T-cell (primary cell): Measurements from ENCODE around the gene PDE7B. TPM values are rescaled to one million over a fixed set of nuclear protein-coding genes. Genes with fewer than 3 reads are reported as not detected.

Source experiments
- ATAC-seq, 4 experiments: fragments of 200-7000 bp in 3 of 4; fragments of 150-1000 bp in 1 of 4; cut with Tn5 transposase; replicated peaks in 1 of 4; 1 replicate in 3 of 4; 2 replicates in 1 of 4; pipeline ENCODE4 v1.10.0; 2021; ENCODE audit warnings: moderate library complexity in 3 of 4, mild to moderate bottlenecking in 2 of 4, moderate number of reproducible peaks in 1 of 4
- CTCF ChIA-PET, 2 donors: fragments of 300-600 bp; sonication (Branson Sonifier 250); formaldehyde crosslinking; loops; one replicate each; lab custom pipeline; 2022; ENCODE audit warnings: antibody characterized with exemption in 2 of 2; lab: Charles Lee
- POLR2A ChIA-PET, 2 donors: fragments of 300-600 bp; sonication (Branson Sonifier 250); formaldehyde crosslinking; loops; one replicate each; lab custom pipeline; 2022; ENCODE audit warnings: antibody characterized with exemption in 2 of 2; lab: Charles Lee
- DNase-seq, 35 experiments: peaks; one replicate each; pipeline versions ENCODE4 v3.0.0 to v3.0.0-alpha.2; 2013 to 2023
- H3K27ac ChIP-seq: one replicate; pipeline ENCODE4 v1.5.1; 2013; ENCODE audit warnings: low read length
- H3K27me3 ChIP-seq, 2 experiments: replicated peaks in 1 of 2; 1 replicate in 1 of 2; 2 replicates in 1 of 2; pipeline versions ENCODE4 v1.6.1 to v1.7.0; 2013; ENCODE audit warnings: low read length in 1 of 2, mixed read lengths in 1 of 2; ENCODE audit not compliant: control insufficient read depth in 2 of 2, insufficient read depth in 2 of 2; ENCODE audit errors: extremely low read depth in 1 of 2
- H3K36me3 ChIP-seq, 2 donors: 1 replicate in 1 of 2; 2 replicates in 1 of 2; pipeline versions ENCODE4 v1.6.1 to v1.7.0; 2013; ENCODE audit warnings: low read length in 1 of 2; ENCODE audit not compliant: control insufficient read depth in 2 of 2, insufficient read depth in 1 of 2; ENCODE audit errors: extremely low read depth in 1 of 2
- H3K4me1 ChIP-seq, 2 experiments: 1 replicate in 1 of 2; 2 replicates in 1 of 2; pipeline versions ENCODE4 v1.6.1 to v1.7.0; 2013; ENCODE audit warnings: low read length in 2 of 2, mixed read lengths in 1 of 2; ENCODE audit not compliant: insufficient read depth in 2 of 2, control insufficient read depth in 1 of 2; ENCODE audit errors: extremely low read depth in 1 of 2
- H3K4me3 ChIP-seq, 2 donors: 1 replicate in 1 of 2; 2 replicates in 1 of 2; pipeline versions ENCODE4 v1.5.1 to v1.7.0; 2013; ENCODE audit warnings: mild to moderate bottlenecking in 2 of 2, low read length in 1 of 2, moderate library complexity in 1 of 2; ENCODE audit not compliant: control insufficient read depth in 1 of 2; ENCODE audit errors: extremely low read depth in 1 of 2
- H3K9me3 ChIP-seq: 2 replicates; pipeline ENCODE4 v1.7.0; 2013
- H3K27ac Mint-ChIP-seq, 2 donors: one replicate each; pipeline ENCODE4 v1.8.0; 2020 to 2021; ENCODE audit warnings: mild to moderate bottlenecking in 2 of 2, mixed read lengths in 2 of 2
- H3K27me3 Mint-ChIP-seq, 2 donors: one replicate each; pipeline ENCODE4 v1.8.0; 2021 to 2022; ENCODE audit warnings: mixed read lengths in 2 of 2
- H3K36me3 Mint-ChIP-seq: one replicate; pipeline ENCODE4 v1.8.0; 2021; ENCODE audit warnings: mixed read lengths
- H3K4me1 Mint-ChIP-seq, 3 donors: one replicate each; pipeline ENCODE4 v1.8.0; 2020 to 2022; ENCODE audit warnings: mixed read lengths in 3 of 3, mild to moderate bottlenecking in 1 of 3
- H3K4me3 Mint-ChIP-seq, 3 donors: one replicate each; pipeline ENCODE4 v1.8.0; 2020 to 2022; ENCODE audit warnings: mild to moderate bottlenecking in 3 of 3, mixed read lengths in 3 of 3, moderate library complexity in 3 of 3
- H3K9me3 Mint-ChIP-seq, 3 donors: one replicate each; pipeline ENCODE4 v1.8.0; 2020 to 2022; ENCODE audit warnings: mixed read lengths in 3 of 3
- WGBS: methylation state at CpG from one replicate; pipeline ENCODE4 v1.1.5; 2013; ENCODE audit warnings: missing lambda C conversion rate; ENCODE audit not compliant: insufficient coverage; 5-methylcytosine and 5-hydroxymethylcytosine counted together
- total RNA-seq, 35 experiments: library from RNA in 6 of 35; stranded (reverse) in 6 of 35; fragments of 120-200 nt in 1 of 35; gene quantifications; one replicate each; pipeline versions ENCODE4 v1.2.1 to v1.2.4 and lab custom pipeline; 2013 to 2026

PDE7B gene
- total RNA-seq, 5 donors from 2014 or later (not counting 1 experiment from before 2014, with no cell fraction given), result 0.35 to 1.5 (median 0.69) TPM

DNA sequence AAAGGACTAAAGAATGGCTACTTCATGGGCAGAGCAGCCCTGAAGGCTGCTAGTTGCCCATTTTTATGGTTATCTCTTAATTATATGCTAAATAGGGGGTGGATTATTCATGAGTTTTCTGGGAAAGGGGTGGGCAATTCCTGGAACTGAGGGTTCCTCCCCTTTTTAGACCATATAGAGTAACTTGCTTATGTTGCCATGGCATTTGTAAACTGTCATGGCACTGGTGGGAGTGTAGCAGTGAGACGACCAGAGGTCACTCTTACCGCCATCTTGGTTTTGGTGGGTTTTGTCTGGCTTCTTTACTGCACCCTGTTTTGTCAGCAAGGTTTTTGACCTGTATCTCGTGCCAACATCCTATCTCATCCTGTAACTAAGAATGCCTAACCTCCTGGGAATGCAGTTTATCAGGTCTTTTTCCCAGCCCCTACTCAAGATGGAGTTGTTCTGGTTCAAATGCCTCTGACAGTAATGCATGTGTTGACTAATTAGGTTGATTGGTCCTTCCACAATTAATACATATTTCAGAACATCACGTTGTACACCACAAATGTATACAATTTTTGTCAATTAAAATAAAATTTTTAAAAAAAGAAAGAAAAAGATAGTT, 139.5 kb downstream of the PDE7B start:
- H3K4me3 ChIP-seq, result no peak overlapping the region
- peaks cover 0 to 5% of the 10 kb centered on the region in 2 donors for H3K27me3 Mint-ChIP-seq
- H3K27ac Mint-ChIP-seq, result no peak overlapping the region
- no peaks in the 10 kb centered on the region for H3K27me3 ChIP-seq
- no peaks in the 10 kb centered on the region for H3K4me1 ChIP-seq
- H3K36me3 ChIP-seq, result no peaks in the 10 kb centered on the region
- no peak overlapping the region for H3K27ac ChIP-seq
- POLR2A ChIA-PET, result no interaction called here
- no CpG with 5 or more reads among the region's 4 CpGs for WGBS
- no peaks in the 10 kb centered on the region for H3K4me1 Mint-ChIP-seq
- no peaks in the 10 kb centered on the region for H3K9me3 ChIP-seq
- no peaks in the 10 kb centered on the region for H3K9me3 Mint-ChIP-seq
- no peaks in the 10 kb centered on the region for H3K36me3 Mint-ChIP-seq
- DNase-seq (no peak), ATAC-seq (no peak)
- CTCF ChIA-PET, result no interaction called here
- H3K4me3 Mint-ChIP-seq, result no peak overlapping the region

DNA sequence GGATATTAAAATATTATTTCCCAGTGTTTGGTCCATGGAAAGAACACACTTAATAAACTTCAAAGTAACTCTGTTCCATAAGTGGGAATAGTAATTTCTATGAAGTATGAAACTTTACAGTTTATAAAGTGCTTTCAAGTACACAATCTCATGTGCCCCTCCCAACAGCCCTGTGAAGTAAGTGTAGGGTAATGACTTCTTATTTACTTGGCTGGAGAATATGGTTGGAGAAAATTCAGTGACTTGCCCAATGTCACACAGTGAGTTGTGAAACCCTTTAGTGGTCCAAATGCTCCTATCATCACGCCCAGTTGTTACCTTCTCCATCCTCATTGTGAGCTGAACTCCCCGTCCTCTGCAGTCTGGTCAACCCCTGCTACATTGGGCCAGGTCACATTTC, 141.2 kb downstream of the PDE7B start:
- Histone ChIP-seq H3K4me3 (no peak overlapping the region), H3K9me3 (no peaks in the 10 kb centered on the region), H3K4me1 (no peaks in the 10 kb centered on the region), H3K27ac (no peak overlapping the region), H3K36me3 (no peaks in the 10 kb centered on the region), H3K27me3 (no peaks in the 10 kb centered on the region)
- Mint-ChIP-seq H3K27ac (no peak overlapping the region), H3K36me3 (no peaks in the 10 kb centered on the region), H3K9me3 (no peaks in the 10 kb centered on the region), H3K27me3 (peaks cover 0 to 5% of the 10 kb centered on the region in 2 donors), H3K4me1 (no peaks in the 10 kb centered on the region), H3K4me3 (no peak overlapping the region)
- ChIA-PET POLR2A (no interaction called here), CTCF (interaction anchor here in 1 of 2 donors (0.5 kb wide), 1 partner anchor 541 kb away, joined by 3 read pairs; no protein-coding TSS in a partner anchor)
- WGBS, result no CpG with 5 or more reads among the region's 2 CpGs
- ATAC-seq, result no peak
- no peak for DNase-seq

DNA sequence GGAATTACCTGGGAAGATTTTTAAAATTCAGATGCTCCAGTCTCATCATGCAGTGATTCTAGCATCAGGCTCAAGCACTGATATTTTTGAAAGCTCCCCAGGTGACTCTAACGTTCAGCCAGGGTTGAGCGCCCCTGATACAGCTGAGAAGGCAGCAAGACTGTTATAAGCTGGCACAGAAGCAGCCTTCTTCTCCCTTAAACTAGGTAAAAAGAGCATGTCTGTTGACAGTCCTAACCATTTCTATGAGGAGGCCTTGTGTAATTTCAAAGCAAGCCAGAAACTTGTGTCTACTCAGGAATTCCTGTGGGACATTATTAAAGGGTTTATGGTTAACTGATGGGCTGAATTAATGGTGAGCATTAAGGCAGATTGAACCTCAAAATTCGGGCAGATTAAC, 141.9 kb downstream of the PDE7B start:
- Mint-ChIP-seq H3K36me3 (no peaks in the 10 kb centered on the region), H3K4me3 (no peak overlapping the region), H3K27ac (no peak overlapping the region), H3K27me3 (peaks cover 0 to 5% of the 10 kb centered on the region in 2 donors), H3K4me1 (no peaks in the 10 kb centered on the region), H3K9me3 (no peaks in the 10 kb centered on the region)
- H3K27me3 ChIP-seq, result no peaks in the 10 kb centered on the region
- ChIA-PET CTCF (no interaction called here), POLR2A (no interaction called here)
- WGBS, result 83% methylated on average over 1 of the region's 3 CpGs
- no peaks in the 10 kb centered on the region for H3K36me3 ChIP-seq
- no peaks in the 10 kb centered on the region for H3K9me3 ChIP-seq
- H3K27ac ChIP-seq, result no peak overlapping the region
- no peak for DNase-seq
- no peak for ATAC-seq
- no peak overlapping the region for H3K4me3 ChIP-seq
- H3K4me1 ChIP-seq, result no peaks in the 10 kb centered on the region

DNA sequence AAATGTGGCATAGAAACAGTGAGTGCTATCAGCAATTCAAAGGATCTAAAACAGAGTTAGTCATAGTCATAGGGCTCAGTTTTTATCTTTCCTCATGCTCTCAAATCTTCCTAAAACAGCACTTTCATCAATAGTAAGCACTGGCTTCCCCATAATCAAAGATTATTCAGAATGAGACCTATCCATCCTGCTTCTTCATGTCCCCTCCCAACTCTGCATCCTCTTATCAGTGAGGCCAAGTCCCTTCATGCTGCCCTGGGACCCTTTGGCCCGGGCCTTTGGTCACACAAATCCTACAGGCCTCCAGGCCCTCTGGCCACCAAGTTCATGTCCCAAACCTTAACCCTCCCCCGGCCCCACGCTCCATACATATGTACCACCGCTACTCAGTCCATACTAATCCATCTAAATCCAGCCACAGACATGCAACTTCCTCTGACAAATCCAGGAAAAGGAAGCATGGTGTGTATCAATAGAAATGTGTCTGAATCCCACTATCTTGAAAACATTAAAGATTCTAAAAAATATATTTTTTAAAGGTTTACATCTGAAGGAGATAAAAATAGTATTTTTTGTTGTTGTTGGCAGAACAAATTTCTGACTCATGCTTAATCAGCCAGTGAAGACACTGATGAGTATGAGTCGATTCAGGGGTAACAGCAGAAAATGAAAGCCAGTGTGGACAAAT, 143.5 kb downstream of the PDE7B start:
- Histone ChIP-seq H3K4me3 (no peak overlapping the region), H3K27ac (no peak overlapping the region), H3K4me1 (no peaks in the 10 kb centered on the region), H3K9me3 (no peaks in the 10 kb centered on the region), H3K27me3 (no peaks in the 10 kb centered on the region), H3K36me3 (no peaks in the 10 kb centered on the region)
- Mint-ChIP-seq H3K4me3 (no peak overlapping the region), H3K36me3 (no peaks in the 10 kb centered on the region), H3K4me1 (no peaks in the 10 kb centered on the region), H3K27me3 (peaks cover 0 to 8% of the 10 kb centered on the region in 2 donors), H3K27ac (no peak overlapping the region), H3K9me3 (peaks cover 0 to 7% (median 4%) of the 10 kb centered on the region in 3 donors)
- ATAC-seq (no peak), DNase-seq (no peak)
- WGBS, result 100% methylated on average over 1 of the region's 5 CpGs
- CTCF ChIA-PET, result no interaction called here
- POLR2A ChIA-PET, result no interaction called here

DNA sequence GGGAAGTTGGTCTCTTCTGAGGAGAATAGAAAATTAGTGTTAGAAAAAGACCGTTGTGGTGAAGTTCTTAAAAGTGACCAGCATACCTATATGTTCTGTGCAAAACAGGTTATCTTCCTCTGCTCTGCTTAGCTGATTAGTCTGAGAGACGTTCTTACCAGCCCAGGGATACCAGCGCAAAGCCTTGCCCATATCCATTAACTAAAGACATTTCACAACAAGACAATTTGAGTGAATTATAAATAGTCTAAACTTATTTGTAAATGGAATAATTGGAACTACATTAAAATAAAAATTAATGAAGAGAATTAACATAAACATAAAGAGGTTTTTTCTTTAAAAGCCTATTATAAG, 144.0 kb downstream of the PDE7B start:
- CTCF ChIA-PET, result no interaction called here

DNA sequence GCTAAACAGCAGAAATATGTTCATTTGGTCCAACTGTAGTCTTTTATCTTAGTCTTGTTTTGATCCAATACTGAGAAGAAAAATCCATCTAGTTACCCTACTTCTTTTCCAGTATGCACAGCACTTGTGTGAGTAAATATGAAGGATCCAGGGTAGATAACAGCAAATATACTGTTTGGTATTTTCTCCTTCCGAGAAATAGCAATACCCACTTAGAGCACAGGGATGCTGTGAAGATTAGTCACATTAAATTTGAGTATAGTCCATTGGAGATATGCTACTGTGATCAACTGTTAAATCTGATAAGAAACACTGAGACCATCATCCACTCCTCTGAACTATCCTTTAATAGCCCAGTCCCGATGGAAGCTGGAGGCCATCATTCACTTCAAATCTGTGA, 145.2 kb downstream of the PDE7B start:
- Mint-ChIP-seq H3K4me3 (no peak overlapping the region), H3K4me1 (no peaks in the 10 kb centered on the region), H3K27ac (no peak overlapping the region), H3K27me3 (peaks cover 0 to 5% of the 10 kb centered on the region in 2 donors), H3K36me3 (no peaks in the 10 kb centered on the region), H3K9me3 (peaks cover 0 to 11% (median 6%) of the 10 kb centered on the region in 3 donors)
- DNase-seq (no peak), ATAC-seq (no peak)
- Histone ChIP-seq H3K9me3 (no peaks in the 10 kb centered on the region), H3K27ac (no peak overlapping the region), H3K4me3 (no peak overlapping the region), H3K36me3 (no peaks in the 10 kb centered on the region), H3K27me3 (no peaks in the 10 kb centered on the region), H3K4me1 (no peaks in the 10 kb centered on the region)
- POLR2A ChIA-PET, result no interaction called here
- CTCF ChIA-PET, result no interaction called here
- WGBS, result no CpG with 5 or more reads among the region's 2 CpGs

More for the DNA sequence above, 144.0 kb downstream of the PDE7B start:
- no peaks in the 10 kb centered on the region for H3K4me1 Mint-ChIP-seq
- H3K4me1 ChIP-seq, result no peaks in the 10 kb centered on the region
- peaks cover 0 to 11% (median 4%) of the 10 kb centered on the region in 3 donors for H3K9me3 Mint-ChIP-seq
- no peak overlapping the region for H3K27ac Mint-ChIP-seq
- no peaks in the 10 kb centered on the region for H3K36me3 Mint-ChIP-seq
- no peak overlapping the region for H3K27ac ChIP-seq
- no CpG with 5 or more reads among the region's 3 CpGs for WGBS
- H3K4me3 Mint-ChIP-seq, result no peak overlapping the region
- no peaks in the 10 kb centered on the region for H3K9me3 ChIP-seq
- peaks cover 0 to 6% of the 10 kb centered on the region in 2 donors for H3K27me3 Mint-ChIP-seq
- DNase-seq (no peak), ATAC-seq (no peak)
- no peaks in the 10 kb centered on the region for H3K27me3 ChIP-seq
- H3K4me3 ChIP-seq, result no peak overlapping the region
- no peaks in the 10 kb centered on the region for H3K36me3 ChIP-seq
- POLR2A ChIA-PET, result no interaction called here
